DMS114 treated with DMSO at 0.1 percent for 48 hours (cell line): Measurements from ENCODE around the gene GPAT2.
"Not testable (repeated sequence)": the region's sequence is repeated elsewhere in the genome, so short reads cannot be mapped to it uniquely, and the experiment has no call there.

Source experiments
- DNase-seq: peaks from one replicate; lab custom pipeline; 2025; ENCODE audit not compliant: unreplicated experiment; lab: John Stamatoyannopoulos, UW

GPAT2 gene

DNA sequence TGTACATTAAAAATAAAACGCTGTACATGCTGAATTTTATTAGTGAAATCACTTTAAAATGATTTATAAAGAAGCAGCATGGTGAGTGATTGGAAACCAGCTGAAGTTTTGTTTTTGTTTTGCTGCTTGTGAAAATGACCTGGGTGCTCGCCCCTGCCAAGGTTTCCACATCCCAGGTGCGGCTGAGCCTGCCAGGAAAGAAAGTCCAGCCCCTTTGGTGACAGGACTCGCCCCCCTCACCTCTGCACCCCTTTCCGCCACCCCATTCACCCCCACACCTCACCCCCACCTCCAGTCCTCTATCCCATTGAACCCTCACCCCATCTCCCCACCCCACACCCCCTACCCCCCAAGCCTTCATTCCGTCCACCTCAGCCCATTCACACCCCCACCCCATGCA, 43.8 kb downstream of the GPAT2 start:
- DNase-seq, result not testable (repeated sequence)
